ENCODE data around the gene DNAJC5.
A peak's percentile ranks its signal among the peaks of the same experiment; 100 is the strongest.
"Not testable (repeated sequence)": the region's sequence is repeated elsewhere in the genome, so short reads cannot be mapped to it uniquely, and the experiment has no call there.

Gene DNAJC5

GRCh38 chr20:63861981-63862901 lies 32.7 kb upstream of the DNAJC5 start:
- no peak for DNase-seq (ENCODE audit: low spot score)

- DNase-seq (ENCODE audit: low spot score): no peak
Observed at GRCh38 chr20:63863021-63863797, 31.7 kb upstream of the DNAJC5 start.

- DNase-seq (ENCODE audit: low spot score): peak; percentile 96
Observed at GRCh38 chr20:63863798-63864544, 31.0 kb upstream of the DNAJC5 start.

- no peak for DNase-seq (ENCODE audit: low spot score)
Observed at GRCh38 chr20:63864545-63864977, 30.4 kb upstream of the DNAJC5 start.

- DNase-seq (ENCODE audit: low spot score): peak; percentile 98
Observed at GRCh38 chr20:63864978-63865640, 29.8 kb upstream of the DNAJC5 start, which contains the start of gene TPD52L2. TPD52L2 (plus strand) TSS chr20:63865270; CDS start chr20:63865366, 96 bp downstream.

- not testable (repeated sequence) for DNase-seq (ENCODE audit: low spot score)
Observed at GRCh38 chr20:63867042-63867441, 27.9 kb upstream of the DNAJC5 start.

- DNase-seq (ENCODE audit: low spot score): no peak
Observed at GRCh38 chr20:63868264-63868663, 26.7 kb upstream of the DNAJC5 start.

- DNase-seq (ENCODE audit: low spot score): no peak
Observed at GRCh38 chr20:63873477-63873971, 21.4 kb upstream of the DNAJC5 start.

- DNase-seq (ENCODE audit: low spot score): not testable (repeated sequence)
Observed at GRCh38 chr20:63874241-63874640, 20.7 kb upstream of the DNAJC5 start.

- DNase-seq (ENCODE audit: low spot score): no peak
Observed at GRCh38 chr20:63876489-63877036, 18.4 kb upstream of the DNAJC5 start.

- no peak for DNase-seq (ENCODE audit: low spot score)
Observed at GRCh38 chr20:63877755-63878470, 17.0 kb upstream of the DNAJC5 start.

GRCh38 chr20:63878899-63879663 lies 15.8 kb upstream of the DNAJC5 start:
- no peak for DNase-seq (ENCODE audit: low spot score)

- DNase-seq (ENCODE audit: low spot score): not testable (repeated sequence)
Observed at GRCh38 chr20:63880901-63881300, 14.0 kb upstream of the DNAJC5 start.

GRCh38 chr20:63881451-63882226 lies 13.3 kb upstream of the DNAJC5 start:
- DNase-seq (ENCODE audit: low spot score): no peak

GRCh38 chr20:63882257-63883200 lies 12.4 kb upstream of the DNAJC5 start:
- DNase-seq (ENCODE audit: low spot score): no peak

- no peak for DNase-seq (ENCODE audit: low spot score)
Observed at GRCh38 chr20:63883201-63883593, 11.7 kb upstream of the DNAJC5 start.

- DNase-seq (ENCODE audit: low spot score): no peak
Observed at GRCh38 chr20:63884506-63885263, 10.2 kb upstream of the DNAJC5 start.

Measured in NAMALWA (cell line).